ENCODE results near the gene B3GLCT. TPM values are rescaled to one million over a fixed set of nuclear protein-coding genes. Genes with fewer than 3 reads are reported as not detected.

Gene B3GLCT
- total and polyA plus RNA-seq, 8 donors: 1.5 to 3.4 (median 2.0) TPM

GRCh38 chr13:31374682-31375081, 174.9 kb downstream of the B3GLCT start:
- FAIRE-seq (no peak), ATAC-seq (no peak), DNase-seq (no peak)
- H3K27me3 ChIP-seq: no peaks in the 10 kb centered on the region
- H3K4me3 ChIP-seq: no peak overlapping the region
- no peaks in the 10 kb centered on the region for H3K36me3 ChIP-seq
- no peak for TF ChIP-seq CTCF (IDR thresholded peaks at IDR 0.05)
- intact Hi-C loops (cut with DNase I): no loop called here
- H3K9me3 ChIP-seq: no peaks in the 10 kb centered on the region
- 21 to 29% methylated on average over 3 of the region's 3 CpGs for WGBS, 2 donors
- no peak overlapping the region for H3K27ac ChIP-seq
- no peaks in the 10 kb centered on the region for H3K4me1 ChIP-seq

- Histone ChIP-seq H3K4me3 (no peak overlapping the region), H3K9me3 (no peaks in the 10 kb centered on the region), H3K4me1 (no peaks in the 10 kb centered on the region), H3K27ac (no peak overlapping the region), H3K27me3 (no peaks in the 10 kb centered on the region), H3K36me3 (no peaks in the 10 kb centered on the region)
- no peak for TF ChIP-seq CTCF (IDR thresholded peaks at IDR 0.05)
- DNase-seq: no peak
- intact Hi-C loops (cut with DNase I): no loop called here
- 24 to 26% methylated on average over 2 of the region's 2 CpGs for WGBS, 2 donors
- ATAC-seq: no peak
- no peak for FAIRE-seq
Measured at GRCh38 chr13:31377946-31378345, 178.2 kb downstream of the B3GLCT start.

GRCh38 chr13:31380715-31381114, 180.9 kb downstream of the B3GLCT start:
- no peak for DNase-seq
- intact Hi-C loops (cut with DNase I): no loop called here
- no peak for ATAC-seq
- TF ChIP-seq CTCF (IDR thresholded peaks at IDR 0.05): no peak
- H3K9me3 ChIP-seq: no peaks in the 10 kb centered on the region
- H3K27ac ChIP-seq: no peak overlapping the region
- H3K36me3 ChIP-seq: no peaks in the 10 kb centered on the region
- H3K4me3 ChIP-seq: no peak overlapping the region
- 33 to 41% methylated on average over 4 of the region's 4 CpGs for WGBS, 2 donors
- no peaks in the 10 kb centered on the region for H3K27me3 ChIP-seq
- H3K4me1 ChIP-seq: no peaks in the 10 kb centered on the region
- no peak for FAIRE-seq

Other genes starting within 250 kb of the B3GLCT start
- 10 to 100 TPM; 11.1 to 37.0 (median 19.4) TPM for gene HSPH1, start 38.1 kb upstream of the B3GLCT start, total RNA-seq
- gene HSPH1, start 38.1 kb upstream of the B3GLCT start, polyA plus RNA-seq: 10 to 100 TPM; 21.5 to 31.5 TPM

All from pancreas (tissue), 10 donors.